ENCODE results near the gene MALT1. TPM values are rescaled to one million over a fixed set of nuclear protein-coding genes. Genes with fewer than 3 reads are reported as not detected.

Gene MALT1
- total and polyA plus RNA-seq, 9 of the 15 experiments (the other 6 are each of a cell fraction or from before 2014, with no cell fraction given): 0.14 to 1.6 (median 0.32) TPM

DNA sequence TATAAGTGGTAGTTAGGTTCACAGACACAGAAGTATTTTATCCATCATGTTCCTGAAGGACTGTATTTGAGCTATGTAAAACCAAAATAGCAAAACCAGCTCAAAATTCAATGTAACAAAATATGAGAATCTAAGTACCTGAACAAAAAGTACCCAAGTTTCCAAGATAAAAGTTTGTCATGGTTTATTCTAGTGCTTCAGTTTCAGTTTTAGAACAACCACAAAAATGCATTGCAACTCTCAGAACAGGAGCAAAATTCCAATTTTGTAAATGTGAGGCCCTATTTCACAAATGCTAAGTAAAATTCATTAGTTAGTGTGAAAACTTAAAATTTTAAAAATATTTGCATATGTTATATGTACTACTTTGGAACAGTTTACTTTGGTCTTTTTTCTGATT, 37.4 kb upstream of the MALT1 start:
- Histone ChIP-seq H3K9ac (ENCODE audit: insufficient read depth in 1 of 2, low read depth in 2 of 2, low read length in 2 of 2) (no peak overlapping the region), H3K27ac (ENCODE audit: extremely low read depth, low read depth, low read length) (no peak overlapping the region), H2AFZ (ENCODE audit: low read depth, low read length) (no peak overlapping the region), H3K9me1 (ENCODE audit: control insufficient read depth, insufficient read depth, low read length) (no peaks in the 10 kb centered on the region), H3K9me3 (replicated peaks; ENCODE audit: control insufficient read depth, insufficient read depth, low read depth, low read length) (no peaks in the 10 kb centered on the region), H3K4me1 (replicated peaks in 1 of 2; ENCODE audit: control insufficient read depth in 2 of 2, insufficient read depth in 2 of 2, low read length in 2 of 2) (peaks cover 0 to 2% of the 10 kb centered on the region in 2 experiments; a peak in 1 of 5 replicates), H3K79me2 (ENCODE audit: control insufficient read depth, insufficient read depth, low read length) (no peaks in the 10 kb centered on the region), H3K4me2 (ENCODE audit: insufficient read depth, low read length) (no peak overlapping the region), H3K36me3 (ENCODE audit: control insufficient read depth, insufficient read depth, low read length) (no peaks in the 10 kb centered on the region), H3K4me3 (no peak overlapping the region), H3K27me3 (ENCODE audit: control insufficient read depth in 2 of 2, insufficient read depth in 2 of 2, low read length in 2 of 2) (no peaks in the 10 kb centered on the region; a peak in 2 of 5 replicates), H4K20me1 (replicated peaks; ENCODE audit: control insufficient read depth, insufficient read depth, low read length) (no peaks in the 10 kb centered on the region)
- BruUV-seq (replicated peaks): no TSS peak
- ChIA-PET POLR2A (no interaction called here), CTCF (ENCODE audit: low intra/inter-chr PET ratio) (no interaction called here)
- ATAC-seq (no peak), FAIRE-seq (no peak), DNase-seq (ENCODE audit: extremely low read depth in 1 of 4, low spot score in 3 of 4) (no peak)
- TF ChIP-seq TBP (optimal IDR thresholded peaks at IDR 0.05; ENCODE audit: low read depth, low read length): no peak
- TF ChIP-seq, protein P1, sequence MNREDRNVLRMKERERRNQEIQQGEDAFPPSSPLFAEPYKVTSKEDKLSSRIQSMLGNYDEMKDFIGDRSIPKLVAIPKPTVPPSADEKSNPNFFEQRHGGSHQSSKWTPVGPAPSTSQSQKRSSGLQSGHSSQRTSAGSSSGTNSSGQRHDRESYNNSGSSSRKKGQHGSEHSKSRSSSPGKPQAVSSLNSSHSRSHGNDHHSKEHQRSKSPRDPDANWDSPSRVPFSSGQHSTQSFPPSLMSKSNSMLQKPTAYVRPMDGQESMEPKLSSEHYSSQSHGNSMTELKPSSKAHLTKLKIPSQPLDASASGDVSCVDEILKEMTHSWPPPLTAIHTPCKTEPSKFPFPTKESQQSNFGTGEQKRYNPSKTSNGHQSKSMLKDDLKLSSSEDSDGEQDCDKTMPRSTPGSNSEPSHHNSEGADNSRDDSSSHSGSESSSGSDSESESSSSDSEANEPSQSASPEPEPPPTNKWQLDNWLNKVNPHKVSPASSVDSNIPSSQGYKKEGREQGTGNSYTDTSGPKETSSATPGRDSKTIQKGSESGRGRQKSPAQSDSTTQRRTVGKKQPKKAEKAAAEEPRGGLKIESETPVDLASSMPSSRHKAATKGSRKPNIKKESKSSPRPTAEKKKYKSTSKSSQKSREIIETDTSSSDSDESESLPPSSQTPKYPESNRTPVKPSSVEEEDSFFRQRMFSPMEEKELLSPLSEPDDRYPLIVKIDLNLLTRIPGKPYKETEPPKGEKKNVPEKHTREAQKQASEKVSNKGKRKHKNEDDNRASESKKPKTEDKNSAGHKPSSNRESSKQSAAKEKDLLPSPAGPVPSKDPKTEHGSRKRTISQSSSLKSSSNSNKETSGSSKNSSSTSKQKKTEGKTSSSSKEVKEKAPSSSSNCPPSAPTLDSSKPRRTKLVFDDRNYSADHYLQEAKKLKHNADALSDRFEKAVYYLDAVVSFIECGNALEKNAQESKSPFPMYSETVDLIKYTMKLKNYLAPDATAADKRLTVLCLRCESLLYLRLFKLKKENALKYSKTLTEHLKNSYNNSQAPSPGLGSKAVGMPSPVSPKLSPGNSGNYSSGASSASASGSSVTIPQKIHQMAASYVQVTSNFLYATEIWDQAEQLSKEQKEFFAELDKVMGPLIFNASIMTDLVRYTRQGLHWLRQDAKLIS (CRISPR knock-in tag; IDR thresholded peaks at IDR 0.05): no peak
- no peak for TF ChIP-seq ZBTB1 (CRISPR knock-in tag; IDR thresholded peaks at IDR 0.05; ENCODE audit: borderline replicate concordance, low read depth)
- no peak for TF ChIP-seq FOXK2 (conservative IDR thresholded peaks at IDR 0.05 in 1 of 2, IDR thresholded peaks at IDR 0.05 in 1 of 2; ENCODE audit: low read depth in 2 of 2)
- no peak for TF ChIP-seq LCOR (CRISPR knock-in tag; IDR thresholded peaks at IDR 0.05)
- TF ChIP-seq SETDB1 (IDR thresholded peaks at IDR 0.05; ENCODE audit: low read length): no peak
- no peak for TF ChIP-seq TBL1XR1 (IDR thresholded peaks at IDR 0.05; ENCODE audit: low read length in 2 of 2)
- TF ChIP-seq MEF2A (IDR thresholded peaks at IDR 0.05; ENCODE audit: control insufficient read depth, low read depth, low read length): no peak
- TF ChIP-seq, protein P2, sequence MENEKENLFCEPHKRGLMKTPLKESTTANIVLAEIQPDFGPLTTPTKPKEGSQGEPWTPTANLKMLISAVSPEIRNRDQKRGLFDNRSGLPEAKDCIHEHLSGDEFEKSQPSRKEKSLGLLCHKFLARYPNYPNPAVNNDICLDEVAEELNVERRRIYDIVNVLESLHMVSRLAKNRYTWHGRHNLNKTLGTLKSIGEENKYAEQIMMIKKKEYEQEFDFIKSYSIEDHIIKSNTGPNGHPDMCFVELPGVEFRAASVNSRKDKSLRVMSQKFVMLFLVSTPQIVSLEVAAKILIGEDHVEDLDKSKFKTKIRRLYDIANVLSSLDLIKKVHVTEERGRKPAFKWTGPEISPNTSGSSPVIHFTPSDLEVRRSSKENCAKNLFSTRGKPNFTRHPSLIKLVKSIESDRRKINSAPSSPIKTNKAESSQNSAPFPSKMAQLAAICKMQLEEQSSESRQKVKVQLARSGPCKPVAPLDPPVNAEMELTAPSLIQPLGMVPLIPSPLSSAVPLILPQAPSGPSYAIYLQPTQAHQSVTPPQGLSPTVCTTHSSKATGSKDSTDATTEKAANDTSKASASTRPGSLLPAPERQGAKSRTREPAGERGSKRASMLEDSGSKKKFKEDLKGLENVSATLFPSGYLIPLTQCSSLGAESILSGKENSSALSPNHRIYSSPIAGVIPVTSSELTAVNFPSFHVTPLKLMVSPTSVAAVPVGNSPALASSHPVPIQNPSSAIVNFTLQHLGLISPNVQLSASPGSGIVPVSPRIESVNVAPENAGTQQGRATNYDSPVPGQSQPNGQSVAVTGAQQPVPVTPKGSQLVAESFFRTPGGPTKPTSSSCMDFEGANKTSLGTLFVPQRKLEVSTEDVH (IDR thresholded peaks at IDR 0.05; ENCODE audit: low read depth, partially characterized antibody): no peak
- TF ChIP-seq, protein P3, sequence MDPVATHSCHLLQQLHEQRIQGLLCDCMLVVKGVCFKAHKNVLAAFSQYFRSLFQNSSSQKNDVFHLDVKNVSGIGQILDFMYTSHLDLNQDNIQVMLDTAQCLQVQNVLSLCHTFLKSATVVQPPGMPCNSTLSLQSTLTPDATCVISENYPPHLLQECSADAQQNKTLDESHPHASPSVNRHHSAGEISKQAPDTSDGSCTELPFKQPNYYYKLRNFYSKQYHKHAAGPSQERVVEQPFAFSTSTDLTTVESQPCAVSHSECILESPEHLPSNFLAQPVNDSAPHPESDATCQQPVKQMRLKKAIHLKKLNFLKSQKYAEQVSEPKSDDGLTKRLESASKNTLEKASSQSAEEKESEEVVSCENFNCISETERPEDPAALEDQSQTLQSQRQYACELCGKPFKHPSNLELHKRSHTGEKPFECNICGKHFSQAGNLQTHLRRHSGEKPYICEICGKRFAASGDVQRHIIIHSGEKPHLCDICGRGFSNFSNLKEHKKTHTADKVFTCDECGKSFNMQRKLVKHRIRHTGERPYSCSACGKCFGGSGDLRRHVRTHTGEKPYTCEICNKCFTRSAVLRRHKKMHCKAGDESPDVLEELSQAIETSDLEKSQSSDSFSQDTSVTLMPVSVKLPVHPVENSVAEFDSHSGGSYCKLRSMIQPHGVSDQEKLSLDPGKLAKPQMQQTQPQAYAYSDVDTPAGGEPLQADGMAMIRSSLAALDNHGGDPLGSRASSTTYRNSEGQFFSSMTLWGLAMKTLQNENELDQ (CRISPR knock-in tag; IDR thresholded peaks at IDR 0.05; ENCODE audit: borderline replicate concordance): no peak
- in situ Hi-C loops (cut with MboI) (no loop called here), intact Hi-C loops (cut with micrococcal nuclease) (no loop called here)

Data from K562 (cell line).